GM23338 (cell line): ENCODE results near the gene BBS4. TPM values are rescaled to one million over a fixed set of nuclear protein-coding genes. Genes with fewer than 3 reads are reported as not detected.

Experiments
- ATAC-seq: fragments of 200-7000 bp; cut with Tn5 transposase; 3 replicates; pipeline ENCODE4 v1.9.1; 2020
- DNase-seq: peaks from one replicate; pipeline ENCODE4 v3.0.0-alpha.2; 2015; ENCODE audit warnings: low spot score
- H2AFZ ChIP-seq: fragments of 200-600 bp; sonication (generic); 2 replicates; pipeline ENCODE4 v1.8.0; 2016; ENCODE audit warnings: antibody characterized with exemption, mild to moderate bottlenecking, moderate library complexity
- H3F3A ChIP-seq: fragments of 200-600 bp; sonication (generic); replicated peaks from 2 replicates; pipeline ENCODE4 v1.8.0; 2017; ENCODE audit warnings: antibody characterized with exemption, mixed run types, low read depth
- H3K27ac ChIP-seq: fragments of 200-600 bp; sonication (generic); 2 replicates; pipeline ENCODE4 v1.6.1; 2016; ENCODE audit warnings: low read depth
- H3K27me3 ChIP-seq: fragments of 200-600 bp; sonication (generic); 2 replicates; pipeline ENCODE4 v1.8.0; 2016; ENCODE audit warnings: mild to moderate bottlenecking, mixed run types, moderate library complexity; ENCODE audit not compliant: insufficient read depth
- H3K36me3 ChIP-seq: fragments of 200-600 bp; sonication (generic); 2 replicates; pipeline ENCODE4 v1.8.0; 2016; ENCODE audit warnings: mild to moderate bottlenecking; ENCODE audit not compliant: insufficient read depth
- H3K4me1 ChIP-seq: fragments of 200-600 bp; sonication (generic); 2 replicates; pipeline ENCODE4 v1.8.0; 2016; ENCODE audit warnings: mild to moderate bottlenecking, moderate library complexity; ENCODE audit not compliant: insufficient read depth
- H3K4me2 ChIP-seq: fragments of 200-600 bp; sonication (generic); 2 replicates; pipeline ENCODE4 v1.7.1; 2017; ENCODE audit warnings: mixed run types
- H3K4me3 ChIP-seq: fragments of 200-600 bp; sonication (generic); 2 replicates; pipeline ENCODE4 v1.6.1; 2016; ENCODE audit warnings: mixed run types
- H3K79me2 ChIP-seq: fragments of 200-600 bp; sonication (generic); replicated peaks from 2 replicates; pipeline ENCODE4 v1.8.0; 2017; ENCODE audit warnings: mild to moderate bottlenecking; ENCODE audit not compliant: insufficient read depth
- H3K9me2 ChIP-seq: fragments of 200-600 bp; sonication (generic); 2 replicates; pipeline ENCODE4 v1.8.0; 2017; ENCODE audit not compliant: insufficient read depth
- H4K20me1 ChIP-seq: fragments of 200-600 bp; sonication (generic); replicated peaks from 2 replicates; pipeline ENCODE4 v1.8.0; 2017; ENCODE audit warnings: mild to moderate bottlenecking; ENCODE audit not compliant: insufficient read depth
- H3K27ac Mint-ChIP-seq: 2 replicates; pipeline ENCODE4 v1.8.0; 2020; ENCODE audit warnings: inconsistent platforms, mild to moderate bottlenecking, moderate library complexity, mixed read lengths
- H3K27me3 Mint-ChIP-seq: 3 replicates; pipeline ENCODE4 v1.8.0; 2022; ENCODE audit warnings: low read depth, mild to moderate bottlenecking, moderate library complexity, mixed read lengths, inconsistent platforms; ENCODE audit not compliant: insufficient read depth, poor library complexity
- H3K36me3 Mint-ChIP-seq: 3 replicates; pipeline ENCODE4 v1.8.0; 2021; ENCODE audit warnings: low read depth, mild to moderate bottlenecking, inconsistent platforms, moderate library complexity, mixed read lengths
- H3K4me1 Mint-ChIP-seq: 3 replicates; pipeline ENCODE4 v1.8.0; 2020; ENCODE audit warnings: mild to moderate bottlenecking, inconsistent platforms, mixed read lengths
- H3K4me3 Mint-ChIP-seq: 3 replicates; pipeline ENCODE4 v1.8.0; 2021; ENCODE audit warnings: moderate library complexity, mild to moderate bottlenecking, inconsistent platforms, mixed read lengths
- H3K9me3 Mint-ChIP-seq: 3 replicates; pipeline ENCODE4 v1.8.0; 2020; ENCODE audit warnings: moderate library complexity, mild to moderate bottlenecking, inconsistent platforms, mixed read lengths
- ETS1 ChIP-seq: IDR thresholded peaks from 2 replicates; pipeline ENCODE4 v1.6.1; 2016; ENCODE audit warnings: antibody characterized with exemption
- EZH2 ChIP-seq: fragments of 200-600 bp; sonication (generic); IDR thresholded peaks from one replicate; pipeline ENCODE4 v1.8.0; 2017; ENCODE audit warnings: antibody characterized with exemption, mild to moderate bottlenecking, low read depth; ENCODE audit not compliant: unreplicated experiment
- EZH2phosphoT487 ChIP-seq: fragments of 200-600 bp; sonication (generic); IDR thresholded peaks from one replicate; pipeline ENCODE4 v1.8.1; 2018; ENCODE audit warnings: antibody characterized with exemption; ENCODE audit not compliant: unreplicated experiment
- NANOG ChIP-seq: IDR thresholded peaks from 2 replicates; pipeline ENCODE4 v1.6.1; 2016; ENCODE audit warnings: antibody characterized with exemption, borderline replicate concordance
- POLR2AphosphoS5 ChIP-seq: IDR thresholded peaks from 2 replicates; pipeline ENCODE4 v1.6.1; 2016; ENCODE audit warnings: antibody characterized with exemption, low read depth
- STAT1 ChIP-seq: IDR thresholded peaks from one replicate; pipeline ENCODE4 v1.6.1; 2016; ENCODE audit warnings: antibody characterized with exemption; ENCODE audit not compliant: unreplicated experiment
- ZNF331 ChIP-seq: fragments of 250-450 bp; sonication (Bioruptor Pico); IDR thresholded peaks from 2 replicates; pipeline ENCODE4 v1.5.0; 2020; ENCODE audit warnings: low read depth, mild to moderate bottlenecking, moderate library complexity
- polyA plus RNA-seq: library from polyadenylated mRNA; unstranded; fragments of >200 nt; fragmentation: Nextera tagmentation; extraction: Ambion mirVana; gene quantifications from 2 replicates; pipeline ENCODE4 v1.2.1, GENCODE V29; 2016
- total RNA-seq: library from RNA; depleted of rRNA; stranded (reverse); fragments of >200 nt; shearing (Covaris generic); gene quantifications from 2 replicates; pipeline ENCODE4 v1.2.3, GENCODE V29; 2014
- TF ChIP-seq, protein P1 (sequence below), 2 experiments: fragments of 200-600 bp in 1 of 2; sonication (generic) in 1 of 2; conservative IDR thresholded peaks; 2 replicates each; pipeline versions ENCODE4 v1.5.1 to v1.6.1; 2016 to 2017; ENCODE audit warnings: antibody characterized with exemption in 2 of 2, low read depth in 2 of 2, mild to moderate bottlenecking in 2 of 2, moderate library complexity in 1 of 2
- TF ChIP-seq, protein P2 (sequence below): IDR thresholded peaks from one replicate; pipeline ENCODE4 v1.6.1; 2018; ENCODE audit warnings: antibody characterized with exemption; ENCODE audit not compliant: unreplicated experiment
- TF ChIP-seq, protein P3 (sequence below): fragments of 250-450 bp; sonication (Bioruptor Pico); IDR thresholded peaks from 2 replicates; pipeline ENCODE4 v1.5.0; 2020; ENCODE audit warnings: mild to moderate bottlenecking, moderate library complexity

BBS4 gene
- total and polyA plus RNA-seq, 2 experiments from 2014 or later = 22.2 to 40.8 TPM

GRCh38 chr15:72688697-72689096 lies 2.7 kb downstream of the BBS4 start (continued):
- TF ChIP-seq, protein P1, sequence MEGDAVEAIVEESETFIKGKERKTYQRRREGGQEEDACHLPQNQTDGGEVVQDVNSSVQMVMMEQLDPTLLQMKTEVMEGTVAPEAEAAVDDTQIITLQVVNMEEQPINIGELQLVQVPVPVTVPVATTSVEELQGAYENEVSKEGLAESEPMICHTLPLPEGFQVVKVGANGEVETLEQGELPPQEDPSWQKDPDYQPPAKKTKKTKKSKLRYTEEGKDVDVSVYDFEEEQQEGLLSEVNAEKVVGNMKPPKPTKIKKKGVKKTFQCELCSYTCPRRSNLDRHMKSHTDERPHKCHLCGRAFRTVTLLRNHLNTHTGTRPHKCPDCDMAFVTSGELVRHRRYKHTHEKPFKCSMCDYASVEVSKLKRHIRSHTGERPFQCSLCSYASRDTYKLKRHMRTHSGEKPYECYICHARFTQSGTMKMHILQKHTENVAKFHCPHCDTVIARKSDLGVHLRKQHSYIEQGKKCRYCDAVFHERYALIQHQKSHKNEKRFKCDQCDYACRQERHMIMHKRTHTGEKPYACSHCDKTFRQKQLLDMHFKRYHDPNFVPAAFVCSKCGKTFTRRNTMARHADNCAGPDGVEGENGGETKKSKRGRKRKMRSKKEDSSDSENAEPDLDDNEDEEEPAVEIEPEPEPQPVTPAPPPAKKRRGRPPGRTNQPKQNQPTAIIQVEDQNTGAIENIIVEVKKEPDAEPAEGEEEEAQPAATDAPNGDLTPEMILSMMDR (conservative IDR thresholded peaks at IDR 0.05; ENCODE audit: low read depth in 2 of 2) = no peak
- no peak for TF ChIP-seq ZNF331

- no peak for ATAC-seq
- no peaks in the 10 kb centered on the region for H3K36me3 ChIP-seq
- Mint-ChIP-seq H3K27ac (no peak overlapping the region), H3K9me3 (no peaks in the 10 kb centered on the region; the same call in 2 of the 3 replicates), H3K4me1 (no peaks in the 10 kb centered on the region), H3K4me3 (no peak overlapping the region), H3K36me3 (no peaks in the 10 kb centered on the region), H3K27me3 (peaks cover 13% of the 10 kb centered on the region)
- H3K79me2 ChIP-seq = peaks cover 70% of the 10 kb centered on the region
- H3F3A ChIP-seq = peaks cover 7% of the 10 kb centered on the region
- no peak overlapping the region for H3K27ac ChIP-seq
- H4K20me1 ChIP-seq = no peaks in the 10 kb centered on the region
- no peak overlapping the region for H3K4me3 ChIP-seq
- no peaks in the 10 kb centered on the region for H3K4me1 ChIP-seq
- no peak overlapping the region for H2AFZ ChIP-seq
- no peak for DNase-seq
- no peak overlapping the region for H3K4me2 ChIP-seq
- no peaks in the 10 kb centered on the region for H3K9me2 ChIP-seq
- H3K27me3 ChIP-seq = no peaks in the 10 kb centered on the region
- TF ChIP-seq ETS1 (no peak), EZH2phosphoT487 (no peak), ZNF331 (no peak), POLR2AphosphoS5 (no peak), NANOG (no peak), STAT1 (no peak), EZH2 (no peak)
- TF ChIP-seq, protein P2, sequence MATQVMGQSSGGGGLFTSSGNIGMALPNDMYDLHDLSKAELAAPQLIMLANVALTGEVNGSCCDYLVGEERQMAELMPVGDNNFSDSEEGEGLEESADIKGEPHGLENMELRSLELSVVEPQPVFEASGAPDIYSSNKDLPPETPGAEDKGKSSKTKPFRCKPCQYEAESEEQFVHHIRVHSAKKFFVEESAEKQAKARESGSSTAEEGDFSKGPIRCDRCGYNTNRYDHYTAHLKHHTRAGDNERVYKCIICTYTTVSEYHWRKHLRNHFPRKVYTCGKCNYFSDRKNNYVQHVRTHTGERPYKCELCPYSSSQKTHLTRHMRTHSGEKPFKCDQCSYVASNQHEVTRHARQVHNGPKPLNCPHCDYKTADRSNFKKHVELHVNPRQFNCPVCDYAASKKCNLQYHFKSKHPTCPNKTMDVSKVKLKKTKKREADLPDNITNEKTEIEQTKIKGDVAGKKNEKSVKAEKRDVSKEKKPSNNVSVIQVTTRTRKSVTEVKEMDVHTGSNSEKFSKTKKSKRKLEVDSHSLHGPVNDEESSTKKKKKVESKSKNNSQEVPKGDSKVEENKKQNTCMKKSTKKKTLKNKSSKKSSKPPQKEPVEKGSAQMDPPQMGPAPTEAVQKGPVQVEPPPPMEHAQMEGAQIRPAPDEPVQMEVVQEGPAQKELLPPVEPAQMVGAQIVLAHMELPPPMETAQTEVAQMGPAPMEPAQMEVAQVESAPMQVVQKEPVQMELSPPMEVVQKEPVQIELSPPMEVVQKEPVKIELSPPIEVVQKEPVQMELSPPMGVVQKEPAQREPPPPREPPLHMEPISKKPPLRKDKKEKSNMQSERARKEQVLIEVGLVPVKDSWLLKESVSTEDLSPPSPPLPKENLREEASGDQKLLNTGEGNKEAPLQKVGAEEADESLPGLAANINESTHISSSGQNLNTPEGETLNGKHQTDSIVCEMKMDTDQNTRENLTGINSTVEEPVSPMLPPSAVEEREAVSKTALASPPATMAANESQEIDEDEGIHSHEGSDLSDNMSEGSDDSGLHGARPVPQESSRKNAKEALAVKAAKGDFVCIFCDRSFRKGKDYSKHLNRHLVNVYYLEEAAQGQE = no peak
- TF ChIP-seq, protein P1 (conservative IDR thresholded peaks at IDR 0.05; ENCODE audit: low read depth in 2 of 2) = no peak
- TF ChIP-seq, protein P3, sequence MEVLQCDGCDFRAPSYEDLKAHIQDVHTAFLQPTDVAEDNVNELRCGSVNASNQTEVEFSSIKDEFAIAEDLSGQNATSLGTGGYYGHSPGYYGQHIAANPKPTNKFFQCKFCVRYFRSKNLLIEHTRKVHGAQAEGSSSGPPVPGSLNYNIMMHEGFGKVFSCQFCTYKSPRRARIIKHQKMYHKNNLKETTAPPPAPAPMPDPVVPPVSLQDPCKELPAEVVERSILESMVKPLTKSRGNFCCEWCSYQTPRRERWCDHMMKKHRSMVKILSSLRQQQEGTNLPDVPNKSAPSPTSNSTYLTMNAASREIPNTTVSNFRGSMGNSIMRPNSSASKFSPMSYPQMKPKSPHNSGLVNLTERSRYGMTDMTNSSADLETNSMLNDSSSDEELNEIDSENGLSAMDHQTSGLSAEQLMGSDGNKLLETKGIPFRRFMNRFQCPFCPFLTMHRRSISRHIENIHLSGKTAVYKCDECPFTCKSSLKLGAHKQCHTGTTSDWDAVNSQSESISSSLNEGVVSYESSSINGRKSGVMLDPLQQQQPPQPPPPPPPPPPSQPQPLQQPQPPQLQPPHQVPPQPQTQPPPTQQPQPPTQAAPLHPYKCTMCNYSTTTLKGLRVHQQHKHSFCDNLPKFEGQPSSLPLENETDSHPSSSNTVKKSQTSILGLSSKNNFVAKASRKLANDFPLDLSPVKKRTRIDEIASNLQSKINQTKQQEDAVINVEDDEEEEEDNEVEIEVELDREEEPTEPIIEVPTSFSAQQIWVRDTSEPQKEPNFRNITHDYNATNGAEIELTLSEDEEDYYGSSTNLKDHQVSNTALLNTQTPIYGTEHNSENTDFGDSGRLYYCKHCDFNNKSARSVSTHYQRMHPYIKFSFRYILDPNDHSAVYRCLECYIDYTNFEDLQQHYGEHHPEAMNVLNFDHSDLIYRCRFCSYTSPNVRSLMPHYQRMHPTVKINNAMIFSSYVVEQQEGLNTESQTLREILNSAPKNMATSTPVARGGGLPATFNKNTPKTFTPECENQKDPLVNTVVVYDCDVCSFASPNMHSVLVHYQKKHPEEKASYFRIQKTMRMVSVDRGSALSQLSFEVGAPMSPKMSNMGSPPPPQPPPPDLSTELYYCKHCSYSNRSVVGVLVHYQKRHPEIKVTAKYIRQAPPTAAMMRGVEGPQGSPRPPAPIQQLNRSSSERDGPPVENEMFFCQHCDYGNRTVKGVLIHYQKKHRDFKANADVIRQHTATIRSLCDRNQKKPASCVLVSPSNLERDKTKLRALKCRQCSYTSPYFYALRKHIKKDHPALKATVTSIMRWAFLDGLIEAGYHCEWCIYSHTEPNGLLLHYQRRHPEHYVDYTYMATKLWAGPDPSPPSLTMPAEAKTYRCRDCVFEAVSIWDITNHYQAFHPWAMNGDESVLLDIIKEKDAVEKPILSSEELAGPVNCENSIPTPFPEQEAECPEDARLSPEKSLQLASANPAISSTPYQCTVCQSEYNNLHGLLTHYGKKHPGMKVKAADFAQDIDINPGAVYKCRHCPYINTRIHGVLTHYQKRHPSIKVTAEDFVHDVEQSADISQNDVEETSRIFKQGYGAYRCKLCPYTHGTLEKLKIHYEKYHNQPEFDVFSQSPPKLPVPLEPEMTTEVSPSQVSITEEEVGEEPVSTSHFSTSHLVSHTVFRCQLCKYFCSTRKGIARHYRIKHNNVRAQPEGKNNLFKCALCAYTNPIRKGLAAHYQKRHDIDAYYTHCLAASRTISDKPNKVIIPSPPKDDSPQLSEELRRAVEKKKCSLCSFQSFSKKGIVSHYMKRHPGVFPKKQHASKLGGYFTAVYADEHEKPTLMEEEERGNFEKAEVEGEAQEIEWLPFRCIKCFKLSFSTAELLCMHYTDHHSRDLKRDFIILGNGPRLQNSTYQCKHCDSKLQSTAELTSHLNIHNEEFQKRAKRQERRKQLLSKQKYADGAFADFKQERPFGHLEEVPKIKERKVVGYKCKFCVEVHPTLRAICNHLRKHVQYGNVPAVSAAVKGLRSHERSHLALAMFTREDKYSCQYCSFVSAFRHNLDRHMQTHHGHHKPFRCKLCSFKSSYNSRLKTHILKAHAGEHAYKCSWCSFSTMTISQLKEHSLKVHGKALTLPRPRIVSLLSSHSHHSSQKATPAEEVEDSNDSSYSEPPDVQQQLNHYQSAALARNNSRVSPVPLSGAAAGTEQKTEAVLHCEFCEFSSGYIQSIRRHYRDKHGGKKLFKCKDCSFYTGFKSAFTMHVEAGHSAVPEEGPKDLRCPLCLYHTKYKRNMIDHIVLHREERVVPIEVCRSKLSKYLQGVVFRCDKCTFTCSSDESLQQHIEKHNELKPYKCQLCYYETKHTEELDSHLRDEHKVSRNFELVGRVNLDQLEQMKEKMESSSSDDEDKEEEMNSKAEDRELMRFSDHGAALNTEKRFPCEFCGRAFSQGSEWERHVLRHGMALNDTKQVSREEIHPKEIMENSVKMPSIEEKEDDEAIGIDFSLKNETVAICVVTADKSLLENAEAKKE (CRISPR knock-in tag) = no peak
These were observed 4.9 kb downstream of the BBS4 start for GRCh38 chr15:72690938-72691337.
